Measurements from ENCODE around the gene NPW. TPM values are rescaled to one million over a fixed set of nuclear protein-coding genes. Genes with fewer than 3 reads are reported as not detected.
A peak's percentile ranks its signal among the peaks of the same experiment; 100 is the strongest.

The NPW gene
- total and polyA plus RNA-seq, 2 of the 8 experiments (the other 6 are each of a cell fraction or from before 2014, with no cell fraction given): 4.0 to 10.3 TPM

GRCh38 chr16:2045965-2046892 is 26.6 kb downstream of the NPW start:
- Histone ChIP-seq H3K14ac (ENCODE audit: insufficient read length) (no peak overlapping the region), H2BK120ac (replicated peaks; ENCODE audit: low read depth, low read length) (no peak overlapping the region), H3K27me3 (replicated peaks in 1 of 4; ENCODE audit: control insufficient read depth in 3 of 4, extremely low read depth in 1 of 4, insufficient read depth in 3 of 4, low read length in 3 of 4) (no peaks in the 10 kb centered on the region; a peak in 1 of 7 replicates), H2BK15ac (ENCODE audit: low read length) (no peak overlapping the region), H3K9me3 (ENCODE audit: insufficient read depth in 2 of 2, low read depth in 1 of 2, low read length in 1 of 2) (no peaks in the 10 kb centered on the region), H3K23ac (ENCODE audit: insufficient read length) (no peak overlapping the region), H3K9ac (replicated peaks in 1 of 4; ENCODE audit: extremely low read depth in 1 of 4, low read depth in 3 of 4, low read length in 3 of 4) (no peak overlapping the region), H3K79me2 (ENCODE audit: control insufficient read depth in 1 of 2, insufficient read depth in 2 of 2, low read length in 2 of 2) (peaks cover 0 to 11% of the 10 kb centered on the region in 2 experiments; a peak in 1 of 4 replicates), H3K23me2 (ENCODE audit: low read depth, low read length) (peaks cover 10% of the 10 kb centered on the region), H2AK5ac (ENCODE audit: low read depth, low read length) (no peak overlapping the region), H3K4me1 (replicated peaks in 1 of 4; ENCODE audit: control insufficient read depth in 3 of 4, insufficient read depth in 4 of 4, low read length in 3 of 4) (peaks cover 0 to 3% (median 1%) of the 10 kb centered on the region in 4 experiments; a peak in 3 of 7 replicates), H4K20me1 (replicated peaks in 1 of 2; ENCODE audit: control insufficient read depth in 1 of 2, insufficient read depth in 2 of 2, low read length in 2 of 2) (peaks cover 0 to 5% of the 10 kb centered on the region in 2 experiments), H2BK5ac (ENCODE audit: low read depth, low read length) (no peak overlapping the region), H3K56ac (replicated peaks; ENCODE audit: insufficient read length, low read depth, low read length) (no peak overlapping the region), H2BK12ac (ENCODE audit: low read depth, low read length) (no peak overlapping the region), H3K79me1 (ENCODE audit: low read depth, low read length) (peaks cover 7% of the 10 kb centered on the region; the same call in 1 of the 2 replicates), H3K36me3 (ENCODE audit: control insufficient read depth in 2 of 4, insufficient read depth in 4 of 4, low read length in 3 of 4) (peaks cover 0 to 3% (median 1%) of the 10 kb centered on the region in 4 experiments; a peak in 2 of 8 replicates), H2BK20ac (ENCODE audit: low read length) (no peak overlapping the region), H4K5ac (ENCODE audit: insufficient read length, low read depth, low read length) (no peak overlapping the region), H4K8ac (ENCODE audit: extremely low read depth, insufficient read depth, low read length) (no peak overlapping the region), H3K27ac (ENCODE audit: low read depth, low read length) (no peak overlapping the region), H3K18ac (ENCODE audit: extremely low read depth, low read length) (no peak overlapping the region), H2AFZ (ENCODE audit: low read length) (no peak overlapping the region), H3K4ac (replicated peaks; ENCODE audit: insufficient read length, low read depth, low read length) (no peak overlapping the region), H4K91ac (replicated peaks; ENCODE audit: insufficient read length, low read length) (no peak overlapping the region), H3K4me2 (ENCODE audit: insufficient read depth in 1 of 2, low read depth in 2 of 2, low read length in 2 of 2) (peak overlapping the region; percentile 68 to 81), H3K4me3 (ENCODE audit: extremely low read depth in 1 of 4, insufficient read depth in 2 of 4, low read depth in 3 of 4, low read length in 4 of 4) (peak overlapping the region in 1 of 4 experiments; percentile 89; a peak in 2 of 8 replicates)
- no peak for FAIRE-seq
- TF ChIP-seq KDM5A (IDR thresholded peaks at IDR 0.05; ENCODE audit: low read length): no peak
- 93% methylated on average over 21 of the region's 21 CpGs; no CpG with 5 or more reads in 1 of the 2 experiments for WGBS, 2 experiments (ENCODE audit: extremely low coverage in 1 of 2, insufficient coverage in 1 of 2, insufficient read length in 1 of 2, insufficient replicate concordance in 2 of 2, low coverage in 1 of 2, low lambda C conversion rate in 2 of 2, missing lambda C conversion rate in 1 of 2)
- CTCF ChIA-PET (ENCODE audit: partially characterized antibody): interaction anchor here (0.7 to 5.3 kb wide), 12 partner anchors 9 to 157 kb away, joined by 3 to 32 read pairs (median 4); partner anchors contain the start of gene NHERF2
- POLR2A ChIA-PET (ENCODE audit: partially characterized antibody): interaction anchor here (0.7 to 4.2 kb wide), 6 partner anchors 9 to 127 kb away, joined by 3 to 38 read pairs (median 6); partner anchors contain the start of genes RPS2 and TRAF7
- no peak for DNase-seq (ENCODE audit: low read depth in 1 of 2, low spot score in 2 of 2)
